ENCODE data around the gene GPR137.

Gene GPR137

DNA sequence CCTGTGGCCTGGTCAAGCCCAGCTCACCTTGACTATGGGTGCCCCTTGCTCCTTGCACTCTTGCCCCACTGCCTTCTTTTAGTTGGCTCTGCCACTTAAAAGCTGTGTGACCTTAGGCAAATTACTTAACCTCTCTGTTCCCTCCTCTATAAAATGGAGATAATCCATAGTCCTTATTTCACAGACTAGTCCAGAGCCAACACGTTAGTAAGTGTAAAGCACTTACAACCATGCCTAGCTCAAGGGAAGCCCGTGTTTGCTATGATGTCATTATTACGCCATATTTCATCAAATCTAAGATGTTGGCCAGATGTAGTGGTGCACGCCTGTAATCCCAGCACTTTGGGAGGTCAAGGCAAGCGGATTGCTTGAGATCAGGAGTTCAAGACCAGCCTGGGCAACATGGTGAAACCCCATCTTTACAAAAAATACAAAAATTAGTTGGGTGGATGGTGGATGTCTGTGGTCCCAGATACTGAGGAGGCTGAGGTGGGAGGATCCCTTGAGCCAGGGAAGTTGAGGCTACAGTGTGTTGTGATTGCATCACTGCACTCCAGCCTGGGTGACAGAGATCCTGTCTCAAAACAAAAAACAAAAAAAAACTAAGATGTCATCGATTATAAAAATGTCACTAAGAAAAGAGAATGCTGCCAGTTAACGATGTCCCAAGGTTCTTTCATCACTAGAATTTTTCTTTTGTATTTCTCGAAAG lies 52.0 kb downstream of the GPR137 start:
- no peak for FAIRE-seq

DNA sequence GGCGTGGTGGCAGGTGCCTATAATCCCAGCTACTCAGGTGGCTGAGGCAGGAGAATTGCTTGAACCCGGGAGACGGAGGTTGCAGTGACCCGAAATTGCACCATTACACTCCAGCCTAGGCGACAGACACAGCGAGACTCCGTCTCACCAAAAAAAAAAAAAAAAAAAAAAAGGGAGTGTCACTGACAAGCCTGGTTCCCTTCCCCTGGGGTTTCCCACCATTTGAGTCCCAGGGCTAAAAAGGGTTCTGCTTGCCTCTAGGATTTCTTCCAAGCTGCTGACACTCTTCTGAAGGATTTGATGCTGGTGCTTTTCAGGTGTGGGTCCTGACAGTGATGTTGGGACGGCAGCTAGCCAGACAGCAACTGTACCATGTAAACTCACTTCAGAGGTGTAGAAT lies 53.1 kb downstream of the GPR137 start:
- DNase-seq (ENCODE audit: insufficient read length, low spot score) (no peak), FAIRE-seq (no peak)

More for the DNA sequence above, 52.0 kb downstream of the GPR137 start:
- TF ChIP-seq SPI1 (IDR thresholded peaks at IDR 0.05; ENCODE audit: low read depth, low read length), result no peak
- no peak for TF ChIP-seq TAF1 (IDR thresholded peaks at IDR 0.05; ENCODE audit: low read depth, low read length)
- TF ChIP-seq POU2F2 (IDR thresholded peaks at IDR 0.05; ENCODE audit: low read depth, low read length), result no peak
- TF ChIP-seq POLR2AphosphoS5 (IDR thresholded peaks at IDR 0.05; ENCODE audit: low read depth, low read length), result no peak
- TF ChIP-seq POLR2A (IDR thresholded peaks at IDR 0.05; ENCODE audit: low read depth, low read length), result no peak
- no peak for TF ChIP-seq PAX5 (IDR thresholded peaks at IDR 0.05; ENCODE audit: insufficient read depth, low read length, severe bottlenecking)
- DNase-seq (ENCODE audit: insufficient read length, low spot score), result no peak

More for the DNA sequence above, 53.1 kb downstream of the GPR137 start:
- TF ChIP-seq PAX5 (IDR thresholded peaks at IDR 0.05; ENCODE audit: insufficient read depth, low read length, severe bottlenecking) (no peak), SPI1 (IDR thresholded peaks at IDR 0.05; ENCODE audit: low read depth, low read length) (no peak), POU2F2 (IDR thresholded peaks at IDR 0.05; ENCODE audit: low read depth, low read length) (no peak), TAF1 (IDR thresholded peaks at IDR 0.05; ENCODE audit: low read depth, low read length) (no peak), POLR2AphosphoS5 (IDR thresholded peaks at IDR 0.05; ENCODE audit: low read depth, low read length) (no peak), POLR2A (IDR thresholded peaks at IDR 0.05; ENCODE audit: low read depth, low read length) (no peak)
